CD14-positive monocyte (primary cell): ENCODE data around the gene PHC3. TPM values are rescaled to one million over a fixed set of nuclear protein-coding genes. Genes with fewer than 3 reads are reported as not detected.
"Not testable (repeated sequence)": the region's sequence is repeated elsewhere in the genome, so short reads cannot be mapped to it uniquely, and the experiment has no call there.

Source experiments
- DNase-seq, 3 donors: peaks; one replicate each; pipeline ENCODE4 v3.0.0-alpha.2; 2011 to 2022
- H2AFZ ChIP-seq: 2 replicates; pipeline ENCODE4 v1.6.0; 2012; ENCODE audit warnings: mild to moderate bottlenecking, low read depth, low read length, inconsistent platforms; ENCODE audit not compliant: insufficient read depth, poor library complexity, severe bottlenecking
- H3K27ac ChIP-seq, 2 donors: 1 replicate in 1 of 2; 2 replicates in 1 of 2; pipeline ENCODE4 v1.5.1; 2012 to 2013; ENCODE audit warnings: low read length in 2 of 2, control low read depth in 1 of 2, inconsistent platforms in 1 of 2, low read depth in 1 of 2, mild to moderate bottlenecking in 1 of 2
- H3K27me3 ChIP-seq, 2 donors: one replicate each; pipeline versions ENCODE4 v1.6.0 to v1.6.1; 2011 to 2013; ENCODE audit warnings: low read length in 2 of 2; ENCODE audit not compliant: control insufficient read depth in 2 of 2, insufficient read depth in 2 of 2
- H3K36me3 ChIP-seq, 2 donors: replicated peaks in 1 of 2; 1 replicate in 1 of 2; 2 replicates in 1 of 2; pipeline versions ENCODE4 v1.5.1 to v1.6.1; 2012 to 2013; ENCODE audit warnings: low read length in 2 of 2, control low read depth in 1 of 2, inconsistent platforms in 1 of 2, mild to moderate bottlenecking in 1 of 2; ENCODE audit not compliant: insufficient read depth in 2 of 2, control insufficient read depth in 1 of 2
- H3K4me1 ChIP-seq, 2 donors: 1 replicate in 1 of 2; 2 replicates in 1 of 2; pipeline versions ENCODE4 v1.5.1 to v1.6.1; 2012 to 2013; ENCODE audit warnings: low read length in 2 of 2, control low read depth in 1 of 2, inconsistent platforms in 1 of 2, mild to moderate bottlenecking in 1 of 2, moderate library complexity in 1 of 2; ENCODE audit not compliant: insufficient read depth in 2 of 2, control insufficient read depth in 1 of 2
- H3K4me2 ChIP-seq: replicated peaks from 2 replicates; pipeline ENCODE3; 2012; ENCODE audit warnings: low read length, moderate library complexity, mild to moderate bottlenecking; ENCODE audit not compliant: poor library complexity, severe bottlenecking; ENCODE audit errors: extremely low read depth
- H3K4me3 ChIP-seq, 3 experiments: fragments of 200-600 bp in 1 of 3; sonication (generic) in 1 of 3; replicated peaks in 1 of 3; 1 replicate in 2 of 3; 2 replicates in 1 of 3; pipeline ENCODE4 v1.5.1; 2011 to 2013; ENCODE audit warnings: low read length in 3 of 3, mild to moderate bottlenecking in 3 of 3, control low read depth in 2 of 3, low read depth in 2 of 3, inconsistent platforms in 1 of 3, moderate library complexity in 1 of 3
- H3K79me2 ChIP-seq: 2 replicates; pipeline ENCODE4 v1.6.0; 2012; ENCODE audit warnings: mild to moderate bottlenecking, control low read depth, inconsistent platforms, low read length, moderate library complexity; ENCODE audit not compliant: insufficient read depth
- H3K9ac ChIP-seq: 2 replicates; pipeline ENCODE4 v1.6.0; 2017; ENCODE audit warnings: low read length, mild to moderate bottlenecking; ENCODE audit not compliant: insufficient read depth, poor library complexity, severe bottlenecking
- H3K9me3 ChIP-seq, 2 donors: replicated peaks in 1 of 2; 1 replicate in 1 of 2; 2 replicates in 1 of 2; pipeline versions ENCODE4 v1.5.1 to v1.6.1; 2012 to 2013; ENCODE audit warnings: low read length in 2 of 2, control low read depth in 1 of 2; ENCODE audit not compliant: control insufficient read depth in 1 of 2, insufficient read depth in 1 of 2
- H4K20me1 ChIP-seq: 2 replicates; pipeline ENCODE4 v1.6.0; 2012; ENCODE audit warnings: mild to moderate bottlenecking, low read length, control low read depth, moderate library complexity; ENCODE audit not compliant: insufficient read depth
- H3K27ac Mint-ChIP-seq, 7 donors: one replicate each; pipeline ENCODE4 v1.8.0; 2020; ENCODE audit warnings: mild to moderate bottlenecking in 7 of 7, mixed read lengths in 7 of 7, moderate library complexity in 6 of 7, inconsistent platforms in 2 of 7
- H3K27me3 Mint-ChIP-seq, 3 donors: one replicate each; pipeline ENCODE4 v1.8.0; 2021 to 2022; ENCODE audit warnings: low read depth in 3 of 3, mild to moderate bottlenecking in 3 of 3, mixed read lengths in 3 of 3, moderate library complexity in 3 of 3, inconsistent platforms in 1 of 3
- H3K36me3 Mint-ChIP-seq, 2 donors: one replicate each; pipeline ENCODE4 v1.8.0; 2020; ENCODE audit warnings: mixed read lengths in 2 of 2, inconsistent platforms in 1 of 2, mild to moderate bottlenecking in 1 of 2
- H3K4me1 Mint-ChIP-seq: one replicate; pipeline ENCODE4 v1.8.0; 2020; ENCODE audit warnings: mild to moderate bottlenecking, mixed read lengths
- H3K4me3 Mint-ChIP-seq, 2 donors: one replicate each; pipeline ENCODE4 v1.8.0; 2020; ENCODE audit warnings: mild to moderate bottlenecking in 2 of 2, mixed read lengths in 2 of 2, moderate library complexity in 1 of 2
- H3K9me3 Mint-ChIP-seq, 7 donors: one replicate each; pipeline ENCODE4 v1.8.0; 2020 to 2022; ENCODE audit warnings: mixed read lengths in 7 of 7, mild to moderate bottlenecking in 6 of 7, moderate library complexity in 6 of 7, inconsistent platforms in 2 of 7
- CTCF ChIP-seq: fragments of 200-600 bp; IDR thresholded peaks from one replicate; pipeline ENCODE4 v1.8.0; 2022; ENCODE audit warnings: antibody characterized with exemption, mild to moderate bottlenecking
- WGBS: methylation state at CpG from one replicate; pipeline ENCODE4 v1.1.5; 2013; ENCODE audit warnings: missing lambda C conversion rate; ENCODE audit not compliant: insufficient coverage; 5-methylcytosine and 5-hydroxymethylcytosine counted together
- intact Hi-C, 2 donors: fragments of 100-400 bp; cut with micrococcal nuclease; formaldehyde crosslinking; loops; one replicate each; pipeline versions ENCODE4 v1.15.0 to v1.15.1; 2023
- polyA plus RNA-seq, 3 donors: library from polyadenylated mRNA; depleted of rRNA in 1 of 3; unstranded in 2 of 3; stranded (reverse) in 1 of 3; fragments of 300-500 nt in 2 of 3; fragments of >200 nt in 1 of 3; fragmentation: Illumina TruSeq in 2 of 3; gene quantifications; 1 replicate in 2 of 3; 2 replicates in 1 of 3; pipeline ENCODE4 v1.2.3, GENCODE V29; 2012 to 2021

Gene PHC3
- polyA plus RNA-seq, 3 donors, result 7.5 to 26.1 (median 12.6) TPM

- Mint-ChIP-seq H3K36me3 (no peaks in the 10 kb centered on the region), H3K27me3 (peaks cover 0 to 2% (median 1%) of the 10 kb centered on the region in 3 donors), H3K27ac (no peak overlapping the region), H3K4me1 (peaks cover 6% of the 10 kb centered on the region), H3K4me3 (no peak overlapping the region), H3K9me3 (peaks cover 12 to 29% (median 22%) of the 10 kb centered on the region in 7 donors)
- intact Hi-C loops, result loop anchor here in 1 of 2 donors (10.0 kb wide), 1 partner anchor 837 kb away; no protein-coding TSS in a partner anchor
- 10% methylated on average over 2 of the region's 6 CpGs for WGBS
- TF ChIP-seq CTCF, result no peak
- H3K4me2 ChIP-seq, result no peak overlapping the region
- no peaks in the 10 kb centered on the region for H3K27me3 ChIP-seq
- no peak overlapping the region for H3K27ac ChIP-seq
- no peaks in the 10 kb centered on the region for H3K79me2 ChIP-seq
- H3K4me1 ChIP-seq, result no peaks in the 10 kb centered on the region
- peak overlapping the region; percentile 27 for H2AFZ ChIP-seq
- H3K9ac ChIP-seq, result no peak overlapping the region
- H3K9me3 ChIP-seq, result peaks cover 11 to 16% of the 10 kb centered on the region in 2 donors
- no peak for DNase-seq
- H3K4me3 ChIP-seq, result no peak overlapping the region
- no peaks in the 10 kb centered on the region for H4K20me1 ChIP-seq
- H3K36me3 ChIP-seq, result no peaks in the 10 kb centered on the region
Observed at GRCh38 chr3:170207717-170208116, 26.2 kb upstream of the PHC3 start.

GRCh38 chr3:170206164-170206762 lies 24.7 kb upstream of the PHC3 start:
- H3K4me2 ChIP-seq, H3K4me3 Mint-ChIP-seq, H3K9ac ChIP-seq, H3K36me3 ChIP-seq, H4K20me1 ChIP-seq, H3K27ac ChIP-seq, H3K36me3 Mint-ChIP-seq, H3K27ac Mint-ChIP-seq, H3K27me3 Mint-ChIP-seq, H3K4me1 ChIP-seq, DNase-seq, H3K27me3 ChIP-seq, H3K4me1 Mint-ChIP-seq, H3K4me3 ChIP-seq, H2AFZ ChIP-seq, H3K79me2 ChIP-seq: not testable (repeated sequence)
- intact Hi-C loops, result loop anchor here in 1 of 2 donors (10.0 kb wide), 1 partner anchor 839 kb away; no protein-coding TSS in a partner anchor
- H3K9me3 Mint-ChIP-seq, result peaks cover 8 to 21% (median 18%) of the 10 kb centered on the region in 7 donors
- peaks cover 11% of the 10 kb centered on the region in 2 donors for H3K9me3 ChIP-seq
- WGBS, result 98% methylated on average over 9 of the region's 11 CpGs
